Measurements from ENCODE around the gene SEC14L1.

The SEC14L1 gene

DNA sequence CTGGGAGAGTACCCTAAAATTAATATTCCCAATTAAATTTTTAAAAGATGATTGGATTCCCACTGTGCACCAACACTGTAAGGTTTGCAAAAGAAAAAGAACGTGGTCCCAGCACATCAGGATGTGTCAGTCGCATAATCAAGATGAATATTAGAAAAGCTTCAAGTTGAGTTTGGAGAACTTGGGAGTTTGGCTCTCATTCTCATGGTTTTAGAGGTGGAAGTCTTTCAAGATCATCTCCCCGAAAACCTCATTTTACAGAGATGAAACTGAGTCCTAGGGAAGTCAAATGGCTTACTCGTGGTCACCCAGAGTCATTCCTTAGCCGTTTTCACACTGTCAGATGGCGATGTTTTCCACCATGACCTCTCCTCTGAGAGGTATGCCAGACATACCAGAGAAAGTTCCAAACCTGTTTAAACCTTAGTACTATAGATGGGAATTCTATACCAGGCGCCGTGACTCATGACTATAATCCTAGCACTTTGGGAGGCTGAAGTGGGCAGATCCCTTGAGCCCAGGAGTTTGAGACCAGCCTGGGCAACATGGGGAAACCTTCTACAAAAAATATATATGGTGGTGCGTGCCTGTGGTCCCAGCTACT, 1.2 kb downstream of the SEC14L1 start:
- Mint-ChIP-seq H3K4me1 (peaks cover 53% of the 10 kb centered on the region), H3K27me3 (ENCODE audit: low read depth) (peaks cover 2% of the 10 kb centered on the region), H3K36me3 (ENCODE audit: low read depth) (peaks cover 44% of the 10 kb centered on the region), H3K9me3 (peaks cover 13% of the 10 kb centered on the region), H3K4me3 (peak overlapping the region; percentile 88 to 94 (median 94)), H3K27ac (peak overlapping the region; percentile 82 to 89 (median 88))
- TF ChIP-seq, protein P1, sequence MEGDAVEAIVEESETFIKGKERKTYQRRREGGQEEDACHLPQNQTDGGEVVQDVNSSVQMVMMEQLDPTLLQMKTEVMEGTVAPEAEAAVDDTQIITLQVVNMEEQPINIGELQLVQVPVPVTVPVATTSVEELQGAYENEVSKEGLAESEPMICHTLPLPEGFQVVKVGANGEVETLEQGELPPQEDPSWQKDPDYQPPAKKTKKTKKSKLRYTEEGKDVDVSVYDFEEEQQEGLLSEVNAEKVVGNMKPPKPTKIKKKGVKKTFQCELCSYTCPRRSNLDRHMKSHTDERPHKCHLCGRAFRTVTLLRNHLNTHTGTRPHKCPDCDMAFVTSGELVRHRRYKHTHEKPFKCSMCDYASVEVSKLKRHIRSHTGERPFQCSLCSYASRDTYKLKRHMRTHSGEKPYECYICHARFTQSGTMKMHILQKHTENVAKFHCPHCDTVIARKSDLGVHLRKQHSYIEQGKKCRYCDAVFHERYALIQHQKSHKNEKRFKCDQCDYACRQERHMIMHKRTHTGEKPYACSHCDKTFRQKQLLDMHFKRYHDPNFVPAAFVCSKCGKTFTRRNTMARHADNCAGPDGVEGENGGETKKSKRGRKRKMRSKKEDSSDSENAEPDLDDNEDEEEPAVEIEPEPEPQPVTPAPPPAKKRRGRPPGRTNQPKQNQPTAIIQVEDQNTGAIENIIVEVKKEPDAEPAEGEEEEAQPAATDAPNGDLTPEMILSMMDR (IDR thresholded peaks at IDR 0.05; ENCODE audit: unreplicated experiment in 3 of 3): no peak

DNA sequence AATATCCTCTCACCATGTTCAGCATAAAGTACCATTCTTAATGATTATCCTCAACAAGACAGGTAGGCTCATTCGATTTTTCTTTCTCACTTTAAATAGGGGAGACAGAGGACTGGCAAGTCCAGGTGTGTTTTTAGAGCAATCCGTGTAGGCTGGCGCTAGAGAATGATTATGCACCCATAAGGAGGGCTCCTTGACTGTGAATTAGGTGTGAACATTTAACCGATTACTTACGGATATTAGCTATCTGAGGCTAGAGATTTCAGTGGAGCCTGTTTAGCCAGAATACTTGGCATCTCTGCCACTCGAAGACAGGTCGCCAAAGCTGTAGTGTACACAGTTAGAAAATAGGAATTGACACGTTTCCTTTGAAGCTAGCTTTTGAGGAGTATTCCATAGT, 1.9 kb downstream of the SEC14L1 start:
- H3K36me3 Mint-ChIP-seq (ENCODE audit: low read depth): peaks cover 44% of the 10 kb centered on the region
- peaks cover 7% of the 10 kb centered on the region for H3K9me3 Mint-ChIP-seq
- TF ChIP-seq, protein P1 (IDR thresholded peaks at IDR 0.05; ENCODE audit: unreplicated experiment in 3 of 3): no peak
- H3K27me3 Mint-ChIP-seq (ENCODE audit: low read depth): no peaks in the 10 kb centered on the region
- peak overlapping the region in 2 of 3 experiments; percentile 24 to 83 for H3K27ac Mint-ChIP-seq
- peak overlapping the region; percentile 83 to 94 (median 88) for H3K4me3 Mint-ChIP-seq
- H3K4me1 Mint-ChIP-seq: peaks cover 58% of the 10 kb centered on the region

DNA sequence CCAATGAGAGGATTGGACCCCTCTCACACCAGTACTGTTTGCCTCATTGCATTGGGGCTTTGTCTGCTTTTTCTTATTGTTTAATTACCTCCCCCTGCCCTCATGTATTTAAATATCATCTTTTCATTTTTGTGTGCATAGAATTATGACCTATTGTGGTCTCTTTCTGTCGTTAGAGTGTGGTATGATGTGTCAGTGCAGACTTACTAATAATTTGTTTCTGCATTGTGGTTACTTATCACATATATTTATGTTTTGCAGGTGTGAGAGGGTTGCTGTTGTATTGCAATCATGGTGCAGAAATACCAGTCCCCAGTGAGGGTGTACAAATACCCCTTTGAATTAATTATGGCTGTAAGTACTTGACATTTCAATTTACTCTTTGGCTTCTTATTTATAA, 2.5 kb downstream of the SEC14L1 start:
- peaks cover 43% of the 10 kb centered on the region for H3K36me3 Mint-ChIP-seq (ENCODE audit: low read depth)
- peak overlapping the region in 1 of 3 experiments; percentile 40 for H3K27ac Mint-ChIP-seq
- TF ChIP-seq, protein P1 (IDR thresholded peaks at IDR 0.05; ENCODE audit: unreplicated experiment in 3 of 3): no peak
- peak overlapping the region; percentile 47 to 78 (median 67) for H3K4me3 Mint-ChIP-seq
- peaks cover 2% of the 10 kb centered on the region for H3K9me3 Mint-ChIP-seq
- H3K27me3 Mint-ChIP-seq (ENCODE audit: low read depth): no peaks in the 10 kb centered on the region
- peaks cover 60% of the 10 kb centered on the region for H3K4me1 Mint-ChIP-seq

DNA sequence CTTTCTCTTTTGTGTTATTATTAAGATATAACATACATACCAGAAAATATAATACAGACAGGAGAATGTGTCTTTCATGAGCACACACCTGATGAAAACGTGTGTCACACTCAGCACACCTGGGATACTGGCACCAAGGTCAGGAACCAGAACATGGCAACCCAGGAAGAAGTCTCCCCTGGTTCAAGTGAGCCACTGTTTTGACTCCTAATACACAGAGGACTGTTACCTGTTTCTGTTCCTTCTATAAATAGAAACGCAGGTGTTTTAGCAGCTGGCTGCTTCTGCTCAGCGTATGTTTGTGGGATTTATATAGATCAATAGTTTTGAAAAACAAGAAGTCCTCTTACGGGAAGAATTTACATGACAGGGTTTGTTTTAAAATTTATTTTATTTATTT, 3.5 kb downstream of the SEC14L1 start:
- Mint-ChIP-seq H3K4me3 (peak overlapping the region in 1 of 3 experiments; percentile 78), H3K27me3 (ENCODE audit: low read depth) (no peaks in the 10 kb centered on the region), H3K36me3 (ENCODE audit: low read depth) (peaks cover 52% of the 10 kb centered on the region), H3K27ac (no peak overlapping the region), H3K9me3 (no peaks in the 10 kb centered on the region), H3K4me1 (peaks cover 69% of the 10 kb centered on the region)
- TF ChIP-seq, protein P1 (IDR thresholded peaks at IDR 0.05; ENCODE audit: unreplicated experiment in 3 of 3): no peak

DNA sequence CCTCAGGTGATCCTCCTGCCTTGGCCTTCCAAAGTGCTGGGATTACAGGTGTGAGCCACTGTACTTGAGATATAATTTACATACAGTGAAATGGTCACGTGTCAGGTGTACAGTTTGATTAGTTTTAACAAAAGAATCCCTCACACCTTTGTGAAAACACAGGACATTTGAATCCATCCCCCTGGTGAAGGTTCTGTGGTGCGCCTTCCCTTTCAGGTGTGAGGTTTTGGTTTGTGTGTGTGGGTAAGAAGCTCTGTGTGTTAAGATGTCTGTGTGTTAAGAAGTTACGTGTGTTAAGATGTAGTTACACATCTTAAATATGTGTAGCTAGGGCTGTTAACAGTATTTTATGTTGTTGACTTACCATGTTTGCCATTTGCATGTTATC, 4.4 kb downstream of the SEC14L1 start:
- TF ChIP-seq, protein P1 (IDR thresholded peaks at IDR 0.05; ENCODE audit: unreplicated experiment in 3 of 3): no peak
- Mint-ChIP-seq H3K4me3 (peak overlapping the region; percentile 33 to 67 (median 58)), H3K27ac (peak overlapping the region; percentile 78 to 92 (median 82)), H3K4me1 (peaks cover 69% of the 10 kb centered on the region), H3K27me3 (ENCODE audit: low read depth) (no peaks in the 10 kb centered on the region), H3K9me3 (no peaks in the 10 kb centered on the region), H3K36me3 (ENCODE audit: low read depth) (peaks cover 58% of the 10 kb centered on the region)

Data from nephron (organoid).